G401 (cell line): ENCODE measurements around the gene SLA2. TPM values are rescaled to one million over a fixed set of nuclear protein-coding genes. Genes with fewer than 3 reads are reported as not detected.
A peak's percentile ranks its signal among the peaks of the same experiment; 100 is the strongest.
"Not testable (repeated sequence)": the region's sequence is repeated elsewhere in the genome, so short reads cannot be mapped to it uniquely, and the experiment has no call there.

Experiments
- DNase-seq: peaks from one replicate; pipeline ENCODE4 v3.0.0-alpha.2; 2015; ENCODE audit warnings: low spot score
- in situ Hi-C: cut with HindIII; loops from 2 replicates; pipeline ENCODE4 v1.10.0; 2016; ENCODE audit warnings: low sequenced_read_pairs, mixed read lengths
- total RNA-seq: library from RNA; depleted of rRNA; stranded (reverse); fragments of >200 nt; shearing (Covaris generic); gene quantifications from 2 replicates; pipeline ENCODE4 v1.2.3, GENCODE V29; 2014

The SLA2 gene
- total RNA-seq, 1 experiment from 2014 or later: 0.10 TPM

- no peak for DNase-seq
- in situ Hi-C loops: no loop called here
Measured at GRCh38 chr20:36584018-36584481, 61.9 kb downstream of the SLA2 start.

DNA sequence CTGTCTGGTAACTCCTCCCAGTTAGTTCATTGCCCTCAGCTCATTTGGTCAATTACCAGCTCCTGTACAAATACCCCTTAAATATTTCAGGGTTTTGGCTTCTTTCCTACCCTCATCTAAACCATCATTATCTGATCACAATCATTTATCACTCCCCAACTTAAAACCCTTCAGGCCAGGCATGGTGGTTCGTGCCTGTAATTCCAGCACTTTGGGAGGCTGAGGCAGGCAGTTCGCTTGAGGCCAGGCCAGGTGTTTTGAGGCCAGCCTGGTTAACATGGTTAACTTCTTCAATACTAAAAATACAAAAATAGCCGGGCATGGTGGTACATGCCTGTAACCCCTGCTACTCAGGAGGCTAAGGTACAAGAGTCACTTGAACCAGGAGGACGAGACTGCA is 63.2 kb downstream of the SLA2 start:
- in situ Hi-C loops: no loop called here
- no peak for DNase-seq

- in situ Hi-C loops: no loop called here
- DNase-seq: no peak
Measured at GRCh38 chr20:36582322-36582721, 63.7 kb downstream of the SLA2 start.

- DNase-seq: no peak
- in situ Hi-C loops: no loop called here
Measured at GRCh38 chr20:36579996-36580545, 65.9 kb downstream of the SLA2 start.

GRCh38 chr20:36578356-36579041 is 67.5 kb downstream of the SLA2 start:
- DNase-seq: no peak
- in situ Hi-C loops: no loop called here

GRCh38 chr20:36576081-36576445 is 69.9 kb downstream of the SLA2 start:
- in situ Hi-C loops: no loop called here
- no peak for DNase-seq

DNA sequence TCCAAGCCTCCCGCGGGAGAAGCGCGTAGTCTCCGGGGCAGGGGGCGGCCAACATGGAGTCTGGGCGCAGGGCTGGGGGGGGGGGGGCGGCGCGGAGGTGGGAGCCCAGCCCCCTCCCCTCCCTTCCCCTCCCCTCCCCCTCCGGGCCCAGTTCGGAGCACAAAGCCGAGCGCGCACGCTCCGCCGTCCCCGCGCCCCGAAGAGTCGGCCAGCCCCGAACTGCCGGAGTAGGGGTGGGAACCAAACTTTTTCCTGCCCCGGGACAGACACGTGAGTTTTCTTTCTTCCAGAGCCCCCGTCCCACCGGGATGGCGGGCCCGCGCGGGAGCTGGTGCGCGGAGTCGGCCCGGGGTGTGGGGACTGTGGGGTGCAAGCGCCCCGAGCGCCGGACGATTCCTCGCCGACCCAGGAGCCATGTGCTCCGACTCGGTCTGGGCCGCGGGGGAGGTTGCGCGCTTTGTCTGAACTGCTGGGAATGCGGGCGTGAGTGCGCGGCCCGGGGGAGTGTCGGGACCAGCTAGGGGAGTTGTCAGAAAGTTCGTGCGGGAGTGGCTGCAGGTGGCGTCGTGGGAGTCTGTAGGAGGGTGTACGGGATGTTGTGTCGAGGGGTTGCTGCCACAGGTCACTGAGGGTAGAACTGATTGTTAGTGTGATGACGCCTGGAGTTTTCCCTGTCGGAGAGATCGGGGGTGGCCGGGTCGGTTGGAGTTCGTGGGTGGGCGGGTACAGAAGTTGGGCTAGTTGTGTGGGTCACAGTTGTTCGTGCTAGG is 71.4 kb downstream of the SLA2 start:
- DNase-seq: no peak
- in situ Hi-C loops: no loop called here

GRCh38 chr20:36573798-36574365 is 72.1 kb downstream of the SLA2 start:
- in situ Hi-C loops: no loop called here

DNA sequence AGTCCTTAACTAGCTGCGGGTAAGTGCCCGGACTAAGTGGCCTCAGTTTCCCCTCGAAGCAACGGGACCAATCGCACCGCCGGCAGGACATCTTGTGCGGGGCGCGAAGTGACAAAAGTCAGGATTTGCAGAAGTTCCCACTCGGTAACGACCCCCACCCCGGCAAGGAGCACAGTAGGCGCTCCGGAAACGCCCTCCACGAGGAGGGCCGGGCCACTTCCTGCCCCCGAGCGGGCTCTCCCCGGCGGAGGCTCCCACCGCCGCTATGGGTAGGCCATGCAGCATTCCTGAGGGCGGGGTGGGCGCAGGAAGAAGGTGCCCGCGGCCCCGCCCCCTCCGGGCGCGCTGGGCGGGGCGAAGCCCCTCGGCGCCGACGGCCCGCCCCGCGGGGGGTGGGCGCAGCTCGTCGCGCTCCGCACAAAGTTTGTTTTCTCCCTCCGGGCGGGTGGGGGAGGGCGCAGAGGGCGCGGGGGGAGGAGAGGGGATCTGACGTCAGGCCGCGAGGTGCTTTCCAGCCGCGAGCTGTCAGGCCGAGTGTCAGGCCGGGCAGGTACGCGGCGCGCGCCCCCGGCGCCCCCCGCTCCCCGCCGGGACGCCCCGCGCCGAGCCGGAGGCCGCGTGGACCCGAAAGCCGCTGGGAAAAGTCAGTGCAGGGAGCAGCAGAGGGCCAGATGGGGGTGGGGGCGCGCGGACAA is 72.7 kb downstream of the SLA2 start, which contains the start of gene TGIF2:
Gene TGIF2, plus strand, starts transcription at position 495 of the 695 bp plus-strand sequence. CDS start 5,178 bp downstream, outside the sequence.
- peak; percentile 31 for DNase-seq
- in situ Hi-C loops: no loop called here

More at GRCh38 chr20:36573798-36574365, 72.1 kb downstream of the SLA2 start:
- no peak for DNase-seq

- DNase-seq: no peak
- in situ Hi-C loops: no loop called here
Measured at GRCh38 chr20:36572701-36573102, 73.3 kb downstream of the SLA2 start.

GRCh38 chr20:36571564-36572504 is 74.2 kb downstream of the SLA2 start:
- peak; percentile 17 for DNase-seq
- in situ Hi-C loops: no loop called here

DNA sequence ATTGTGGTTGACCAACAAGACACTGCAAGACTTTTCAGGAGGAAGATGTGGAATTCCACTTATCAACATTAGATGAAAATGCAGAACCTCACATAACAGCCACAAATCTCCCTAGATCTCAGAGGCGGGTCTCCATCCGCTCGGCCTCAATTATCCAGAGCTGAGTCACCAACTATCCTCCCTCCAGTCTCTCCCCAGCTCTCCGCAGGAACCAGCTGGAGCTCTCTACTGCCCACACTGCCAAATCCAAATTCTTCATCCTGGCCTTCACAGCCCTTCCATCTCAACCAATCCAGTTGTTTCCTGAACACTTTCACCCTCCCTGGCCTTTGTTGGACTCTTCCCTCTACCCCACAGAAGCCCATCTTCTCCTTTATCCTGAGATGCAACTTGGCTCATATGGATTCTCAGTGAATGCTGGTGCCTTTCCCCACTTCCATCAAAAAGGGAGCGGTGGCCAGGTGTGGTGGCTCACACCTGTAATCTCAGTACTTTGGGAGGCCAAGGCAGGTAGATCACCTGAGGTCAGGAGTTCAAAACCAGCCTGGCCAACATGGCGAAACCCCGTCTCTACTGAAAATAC is 76.1 kb downstream of the SLA2 start:
- in situ Hi-C loops: no loop called here
- no peak for DNase-seq

GRCh38 chr20:36565520-36565919 is 80.5 kb downstream of the SLA2 start:
- in situ Hi-C loops: no loop called here
- no peak for DNase-seq

DNA sequence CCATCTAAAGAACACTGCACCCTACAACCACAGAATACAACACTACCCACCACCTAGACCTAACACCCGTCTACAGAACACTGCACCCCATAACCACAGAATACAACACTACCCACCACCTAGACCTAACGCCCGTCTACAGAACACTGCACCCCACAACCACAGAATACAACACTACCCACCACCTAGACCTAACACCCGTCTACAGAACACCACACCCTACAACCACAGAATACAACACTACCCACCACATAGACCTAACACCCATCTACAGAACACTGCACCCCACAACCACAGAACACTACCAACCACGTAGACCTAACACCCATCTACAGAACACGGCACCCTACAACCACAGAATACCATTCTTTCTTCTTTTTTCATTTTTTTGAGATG is 81.3 kb downstream of the SLA2 start:
- DNase-seq, in situ Hi-C loops: not testable (repeated sequence)

DNA sequence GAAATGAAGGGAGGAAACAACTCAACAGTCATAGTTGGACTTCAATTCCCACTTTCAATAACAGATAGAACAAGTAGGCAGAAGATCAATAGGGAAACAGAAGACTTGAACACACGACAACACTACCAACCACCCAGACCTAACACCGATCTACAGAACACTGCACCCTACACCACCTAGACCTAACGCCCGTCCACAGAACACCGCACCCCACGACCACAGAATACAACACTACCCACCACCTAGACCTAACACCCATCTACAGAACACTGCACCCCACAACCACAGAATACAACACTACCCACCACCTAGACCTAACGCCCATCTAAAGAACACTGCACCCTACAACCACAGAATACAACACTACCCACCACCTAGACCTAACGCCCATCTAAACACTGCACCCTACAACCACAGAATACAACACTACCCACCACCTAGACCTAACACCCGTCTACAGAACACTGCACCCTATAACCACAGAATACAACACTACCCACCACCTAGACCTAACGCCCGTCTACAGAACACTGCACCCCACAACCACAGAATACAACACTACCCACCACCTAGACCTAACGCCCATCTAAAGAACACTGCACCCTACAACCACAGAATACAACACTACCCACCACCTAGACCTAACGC is 81.8 kb downstream of the SLA2 start:
- in situ Hi-C loops, DNase-seq: not testable (repeated sequence)

DNA sequence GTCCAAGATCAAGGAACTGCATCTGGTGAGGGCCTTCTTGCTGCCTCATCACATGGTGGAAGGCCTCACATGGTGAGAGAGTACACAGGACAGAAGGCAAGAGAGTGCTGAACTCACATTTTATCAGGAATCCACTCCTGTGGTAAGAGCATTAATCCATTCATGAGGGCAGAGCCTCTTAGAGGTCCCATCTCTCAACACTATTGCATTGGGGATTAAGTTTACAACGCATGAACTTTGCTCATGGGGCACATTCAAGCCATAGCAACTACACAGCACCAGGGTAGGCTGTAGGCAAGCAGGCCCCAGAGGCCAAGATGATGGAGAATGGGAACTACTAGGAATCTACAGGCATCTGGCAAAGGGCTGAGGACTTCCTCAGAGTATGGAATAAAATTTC is 82.6 kb downstream of the SLA2 start:
- DNase-seq: no peak
- in situ Hi-C loops: no loop called here

DNA sequence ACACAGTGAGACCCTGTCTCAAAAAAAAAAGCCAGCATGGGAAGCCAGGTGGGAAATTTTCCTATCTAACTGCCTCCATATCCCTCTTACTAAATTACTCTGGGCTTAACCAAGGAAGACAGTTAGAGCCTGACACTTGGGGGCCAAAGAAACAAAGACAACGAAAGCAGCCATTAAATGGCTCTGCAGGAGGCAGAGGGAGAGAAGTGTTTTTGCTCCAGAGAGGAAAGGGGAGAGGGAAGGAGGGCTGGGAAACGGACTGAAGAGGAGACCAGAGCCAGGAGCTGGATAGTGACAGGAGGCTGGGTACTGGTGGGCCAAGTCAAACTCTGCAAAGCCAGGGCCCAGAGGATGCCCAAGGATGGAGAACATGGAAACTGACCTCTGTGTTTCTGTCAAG is 83.3 kb downstream of the SLA2 start:
- in situ Hi-C loops: no loop called here
- DNase-seq: no peak
